T follicular helper cell (primary cell): ENCODE results near the gene DNM3.

Source experiments
- DNase-seq: peaks from one replicate; pipeline ENCODE4 v3.0.0-alpha.2; 2020; ENCODE audit warnings: low read depth

The DNM3 gene

GRCh38 chr1:171817511-171818265 lies 23.6 kb upstream of the DNM3 start:
- DNase-seq: no peak

DNA sequence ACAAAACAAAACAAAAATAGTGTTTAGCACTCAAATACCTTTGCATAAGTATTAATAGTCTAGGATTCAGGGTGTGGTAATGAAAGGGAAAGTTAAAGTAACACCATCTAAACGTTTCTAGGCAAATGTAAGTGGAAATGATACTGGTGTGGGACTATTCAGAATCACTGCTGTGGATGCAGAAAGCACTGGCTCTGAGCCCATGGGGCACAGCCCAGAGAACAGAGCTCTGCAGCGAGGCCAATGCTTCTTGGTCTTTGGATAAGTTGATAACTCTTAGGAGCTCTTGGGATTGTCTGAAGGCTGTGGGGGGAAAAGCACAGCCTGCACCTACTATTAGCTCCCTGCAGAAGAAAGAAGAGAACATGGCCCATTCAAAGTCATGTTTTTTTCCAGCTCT lies 21.4 kb upstream of the DNM3 start:
- no peak for DNase-seq

GRCh38 chr1:171826973-171827372 lies 14.3 kb upstream of the DNM3 start:
- no peak for DNase-seq

DNA sequence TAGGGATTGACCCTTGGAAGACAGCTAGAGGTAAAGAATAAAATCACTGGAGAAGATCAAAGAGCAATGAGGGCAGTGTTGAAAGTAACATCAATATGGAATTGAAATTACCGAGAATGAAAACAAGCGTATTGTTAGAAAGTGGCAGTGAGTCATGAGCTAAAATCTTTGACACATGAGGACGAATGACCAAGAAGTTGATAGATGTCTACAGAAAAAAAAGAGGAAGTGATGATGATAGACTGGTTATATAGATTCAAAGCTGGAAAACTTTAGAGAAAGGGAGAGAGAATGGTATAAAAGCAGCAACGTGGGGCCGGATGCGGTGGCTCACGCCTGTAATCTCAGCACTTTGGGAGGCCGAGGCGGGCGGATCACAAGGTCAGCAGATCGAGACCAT lies 12.5 kb upstream of the DNM3 start:
- no peak for DNase-seq

DNA sequence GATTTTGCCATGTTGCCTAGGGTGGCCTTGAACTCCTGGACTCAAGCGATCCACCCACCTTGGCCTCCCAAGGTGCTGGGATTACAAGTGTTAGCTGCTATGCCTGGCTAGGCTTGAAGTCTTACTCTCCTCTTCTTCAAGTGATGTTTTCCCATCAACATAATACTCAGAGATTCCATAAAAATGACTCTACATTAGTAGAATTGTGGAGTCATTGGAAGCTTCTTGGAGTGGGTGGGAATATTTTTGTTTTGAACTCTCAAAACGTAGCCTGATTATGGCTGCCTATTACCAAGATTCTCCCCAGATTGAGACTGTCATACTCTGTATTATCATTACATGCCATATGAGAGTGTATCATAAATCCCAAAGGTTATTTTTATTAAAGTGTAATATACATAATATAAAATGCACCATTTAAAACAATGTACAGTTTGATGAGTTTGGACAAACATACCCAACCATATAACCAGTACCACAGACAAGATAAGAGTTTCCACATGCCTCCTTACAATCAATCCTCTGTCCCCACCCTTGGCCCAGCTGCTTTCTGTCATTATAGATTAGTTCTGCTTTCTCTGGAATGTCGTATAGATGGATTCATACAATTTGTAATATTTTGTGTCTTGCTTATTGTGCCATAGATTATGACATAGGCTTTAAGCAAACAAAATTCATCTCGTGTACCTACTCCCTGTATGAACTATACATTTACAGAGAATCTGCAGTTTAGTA lies 8.0 kb upstream of the DNM3 start:
- DNase-seq: no peak

DNA sequence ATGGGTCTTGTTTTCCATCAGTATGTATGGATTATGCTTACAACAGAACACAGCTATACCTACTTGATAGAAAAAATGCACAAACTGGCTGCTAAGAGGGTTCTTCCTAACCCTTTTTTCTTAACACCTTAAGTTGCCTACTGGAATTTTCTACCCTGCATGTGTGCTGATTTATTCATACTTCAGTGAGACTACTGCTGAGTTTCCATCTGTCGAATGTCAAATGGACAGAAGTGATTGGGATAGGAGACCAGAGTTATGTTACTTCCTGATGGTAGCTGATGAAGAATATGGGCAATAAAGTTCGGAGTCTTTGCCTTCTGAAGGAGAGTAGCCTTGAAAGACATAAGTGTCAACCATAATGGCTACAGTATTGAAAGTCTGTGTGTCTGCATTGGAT lies 6.5 kb upstream of the DNM3 start:
- DNase-seq: no peak

DNA sequence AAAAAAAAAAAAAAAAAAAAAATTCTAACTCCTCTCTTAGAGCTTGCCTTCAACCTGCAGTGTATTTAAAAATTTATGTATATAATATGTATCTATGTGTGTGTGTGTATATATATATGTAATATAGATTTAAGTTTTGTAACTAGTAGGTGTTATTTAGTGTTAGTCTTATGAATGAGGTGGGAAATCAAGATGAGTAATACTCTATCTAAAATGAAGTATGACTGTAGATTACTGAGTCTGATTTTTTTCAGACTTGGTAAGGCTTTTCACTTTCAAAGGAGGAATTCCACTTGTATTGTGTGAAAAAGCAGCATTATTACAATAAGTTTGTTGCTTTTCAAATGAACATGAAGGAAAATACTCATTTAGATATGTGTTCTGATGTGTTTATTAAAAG lies 5.4 kb upstream of the DNM3 start:
- no peak for DNase-seq

- DNase-seq: no peak
Measured at GRCh38 chr1:171841931-171842761, 848 bp downstream of the DNM3 start.

GRCh38 chr1:171844381-171844780 lies 3.1 kb downstream of the DNM3 start:
- no peak for DNase-seq

- DNase-seq: no peak
Measured at GRCh38 chr1:171845998-171846397, 4.7 kb downstream of the DNM3 start.

GRCh38 chr1:171849245-171849898 lies 8.1 kb downstream of the DNM3 start:
- DNase-seq: no peak

DNA sequence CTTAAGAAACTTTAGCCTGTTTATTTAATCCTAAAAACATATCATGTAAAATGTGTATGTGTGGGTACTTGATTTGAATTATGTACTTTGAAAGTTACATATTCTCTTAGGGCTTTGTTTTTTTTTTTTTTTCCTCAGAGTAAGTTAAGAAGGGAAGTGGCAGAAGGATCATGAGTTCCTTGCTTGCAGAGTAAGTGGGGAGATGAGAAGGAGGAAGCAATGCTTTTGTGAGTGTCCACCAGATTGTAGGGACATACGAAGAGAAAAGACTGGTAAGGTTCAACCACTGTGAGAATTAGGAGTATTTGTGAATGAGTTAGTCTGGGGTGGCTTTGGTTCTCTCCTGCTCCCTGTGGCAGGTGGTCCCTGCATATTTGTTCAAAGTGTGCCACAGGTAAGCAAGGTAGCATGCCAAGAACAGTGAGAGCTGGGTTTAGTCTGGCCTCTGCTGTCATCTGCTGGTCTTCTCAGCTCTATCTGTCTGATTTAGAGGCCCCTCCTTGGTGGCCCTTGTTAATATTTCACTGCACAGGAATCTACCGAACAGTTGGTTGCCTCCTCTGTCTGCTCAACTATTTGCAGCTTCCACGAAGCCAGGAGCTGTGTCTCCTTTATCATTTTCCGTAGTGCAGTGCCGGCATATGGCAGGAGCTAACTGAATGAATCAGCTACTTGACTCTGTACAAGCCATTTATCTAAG lies 9.5 kb downstream of the DNM3 start:
- no peak for DNase-seq

GRCh38 chr1:171852272-171852671 lies 11.0 kb downstream of the DNM3 start:
- DNase-seq: no peak

- no peak for DNase-seq
Measured at GRCh38 chr1:171855381-171855780, 14.1 kb downstream of the DNM3 start.

- no peak for DNase-seq
Measured at GRCh38 chr1:171858696-171859095, 17.4 kb downstream of the DNM3 start.

GRCh38 chr1:171860696-171861095 lies 19.4 kb downstream of the DNM3 start:
- no peak for DNase-seq

GRCh38 chr1:171863531-171863930 lies 22.2 kb downstream of the DNM3 start:
- no peak for DNase-seq

- DNase-seq: no peak
Measured at GRCh38 chr1:171864308-171864707, 23.0 kb downstream of the DNM3 start.

GRCh38 chr1:171865106-171865505 lies 23.8 kb downstream of the DNM3 start:
- DNase-seq: no peak

- DNase-seq: no peak
Measured at GRCh38 chr1:171867236-171867635, 25.9 kb downstream of the DNM3 start.

- no peak for DNase-seq
Measured at GRCh38 chr1:171868217-171868803, 27.0 kb downstream of the DNM3 start.
